ENCODE data around the gene NTNG1.
"Not testable (repeated sequence)": the region's sequence is repeated elsewhere in the genome, so short reads cannot be mapped to it uniquely, and the experiment has no call there.

The NTNG1 gene

DNA sequence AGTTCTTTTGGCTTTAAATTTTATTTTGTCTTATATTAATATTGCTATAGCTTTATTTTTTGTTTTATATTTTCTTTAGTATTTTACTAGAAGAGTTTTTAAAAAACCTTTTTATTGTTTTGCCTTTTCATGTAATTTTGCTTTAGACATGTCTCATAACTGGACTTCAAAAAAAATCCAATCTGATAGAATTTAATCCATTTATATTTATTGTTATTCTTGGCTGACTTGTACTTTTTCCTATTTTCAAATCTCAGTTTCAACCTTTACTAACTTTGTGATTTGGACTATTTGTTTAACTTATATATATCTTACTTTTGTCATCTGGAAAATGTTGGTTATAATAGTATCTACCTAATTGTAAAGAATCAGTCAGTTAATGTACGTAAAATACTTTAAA is 61.2 kb downstream of the NTNG1 start:
- no peak for DNase-seq

- DNase-seq = no peak
Measured at GRCh38 chr1:107213225-107213624, 72.4 kb downstream of the NTNG1 start.

- no peak for DNase-seq
Measured at GRCh38 chr1:107220036-107220435, 79.2 kb downstream of the NTNG1 start.

GRCh38 chr1:107225706-107226105 is 84.9 kb downstream of the NTNG1 start:
- DNase-seq = no peak

DNA sequence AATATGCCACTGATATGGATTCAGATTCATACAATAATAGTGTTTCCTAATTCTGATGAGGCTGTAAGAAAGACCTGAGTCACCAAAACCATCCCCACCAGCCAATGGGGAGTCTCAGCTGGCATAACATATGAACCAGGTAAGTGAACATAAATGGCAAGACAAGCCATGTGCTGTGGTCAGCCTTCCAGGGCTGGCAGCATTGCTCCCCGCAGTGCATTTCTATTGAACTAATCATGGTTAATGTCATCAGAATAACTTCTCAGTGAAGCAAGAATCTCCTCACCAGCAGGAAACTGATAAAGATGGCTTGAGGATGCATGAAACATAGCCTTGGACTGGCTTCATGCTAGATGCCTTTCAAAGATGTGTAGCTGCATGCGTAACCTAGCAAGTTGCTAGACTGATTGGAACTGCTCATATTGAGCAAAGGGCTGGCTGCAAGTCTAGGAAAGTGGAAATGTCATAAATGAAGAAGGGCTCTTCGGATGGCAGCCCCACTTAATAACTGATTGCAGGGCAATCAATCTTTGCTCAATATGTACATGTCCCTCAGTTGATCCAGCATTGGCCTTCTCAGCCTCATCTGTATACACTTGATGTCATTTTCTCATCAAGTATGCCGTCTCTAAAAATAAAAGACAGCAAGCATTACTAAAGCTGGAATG is 88.0 kb downstream of the NTNG1 start:
- DNase-seq = no peak

- DNase-seq = no peak
Measured at GRCh38 chr1:107229711-107230110, 88.9 kb downstream of the NTNG1 start.

GRCh38 chr1:107230121-107230520 is 89.3 kb downstream of the NTNG1 start:
- no peak for DNase-seq

- no peak for DNase-seq
Measured at GRCh38 chr1:107231291-107231690, 90.5 kb downstream of the NTNG1 start.

- DNase-seq = no peak
Measured at GRCh38 chr1:107232426-107232825, 91.6 kb downstream of the NTNG1 start.

DNA sequence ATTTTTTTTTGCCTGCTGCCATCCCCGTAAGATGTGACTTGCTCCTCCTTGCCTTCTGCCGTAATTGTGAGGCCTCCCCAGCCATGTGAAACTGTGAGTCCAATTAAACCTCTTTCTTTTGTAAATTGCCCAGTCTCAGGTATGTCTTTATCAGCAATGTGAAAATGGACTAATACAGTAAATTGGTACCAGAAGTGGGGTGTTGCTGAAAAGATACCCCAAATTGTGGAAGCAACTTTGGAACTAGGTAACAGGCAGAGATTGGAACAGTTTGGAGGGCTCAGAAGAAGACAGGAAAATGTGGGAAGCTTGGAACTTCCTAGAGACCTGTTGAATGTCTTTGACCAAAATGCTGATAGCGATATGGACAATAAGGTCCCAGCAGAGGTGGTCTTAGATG is 95.9 kb downstream of the NTNG1 start:
- not testable (repeated sequence) for DNase-seq

- DNase-seq = no peak
Measured at GRCh38 chr1:107243461-107243860, 102.6 kb downstream of the NTNG1 start.

GRCh38 chr1:107244709-107245500 is 104.1 kb downstream of the NTNG1 start:
- DNase-seq = no peak

DNA sequence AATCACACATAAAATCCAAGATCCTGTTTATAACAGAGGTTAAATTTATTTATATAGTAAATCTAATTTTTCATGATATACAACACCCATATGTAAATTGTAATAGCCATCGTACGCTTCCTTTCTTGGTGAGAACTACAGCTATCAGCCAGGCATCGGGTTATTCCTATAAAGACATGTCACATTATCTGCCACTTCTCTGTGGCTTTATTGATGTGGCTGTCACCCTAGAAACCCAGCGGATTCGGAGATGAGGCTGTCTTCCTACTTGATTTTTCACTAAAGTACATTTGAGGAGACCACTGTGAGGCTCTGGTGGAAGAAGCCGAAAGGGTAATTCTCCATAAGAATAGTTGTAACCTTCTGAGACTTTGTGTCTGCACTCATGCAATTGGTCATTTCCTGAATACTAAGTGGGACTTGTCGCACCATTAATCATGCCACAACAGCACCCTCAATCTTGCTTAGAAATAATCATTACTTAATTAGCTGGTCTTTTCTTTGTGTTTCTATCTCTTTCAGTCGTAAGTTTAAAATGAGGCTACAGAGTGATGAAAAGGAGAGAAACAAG is 106.0 kb downstream of the NTNG1 start:
- DNase-seq = no peak

DNA sequence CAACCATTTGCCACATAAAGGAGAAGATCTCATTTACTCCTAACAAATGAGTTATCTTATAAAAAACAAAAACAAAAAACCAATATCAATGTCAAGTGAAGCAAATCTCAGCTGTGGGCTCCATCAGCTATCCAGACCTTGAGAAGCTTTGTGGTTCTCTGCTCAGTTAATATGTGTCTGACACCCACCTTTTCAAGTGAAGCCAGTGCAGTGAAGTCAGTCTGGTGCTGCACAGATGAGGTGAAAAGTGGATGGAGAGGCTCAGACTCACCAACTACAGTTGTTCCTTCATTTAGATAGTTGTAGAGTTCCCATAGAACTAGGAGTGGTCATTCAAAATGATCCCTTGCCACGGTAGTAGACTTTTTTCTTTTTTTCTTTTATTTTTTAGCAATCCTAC is 106.8 kb downstream of the NTNG1 start:
- DNase-seq = no peak

- peak; percentile 70 for DNase-seq
Measured at GRCh38 chr1:107250169-107250568, 109.3 kb downstream of the NTNG1 start.

- DNase-seq = no peak
Measured at GRCh38 chr1:107251083-107251482, 110.2 kb downstream of the NTNG1 start.

DNA sequence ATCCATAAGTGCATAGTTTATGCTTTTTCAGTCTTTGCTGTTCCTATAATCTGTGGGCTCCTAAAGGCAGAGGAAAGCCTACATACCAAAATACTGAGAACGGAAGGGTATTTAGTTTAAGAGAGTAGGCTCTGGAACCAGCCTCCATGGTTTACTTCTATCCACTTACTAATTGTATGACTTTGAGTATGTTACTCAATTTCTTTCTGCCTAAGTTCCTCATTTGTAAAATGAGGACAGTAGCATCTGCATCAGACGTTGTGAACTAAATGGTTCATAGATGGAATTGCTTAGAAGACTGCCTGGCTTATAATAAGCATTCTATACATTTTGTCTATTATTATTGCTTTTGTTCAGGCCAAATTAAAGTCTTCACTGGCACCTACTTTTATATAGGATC is 111.0 kb downstream of the NTNG1 start:
- DNase-seq = no peak

GRCh38 chr1:107252271-107252670 is 111.4 kb downstream of the NTNG1 start:
- DNase-seq = no peak

DNA sequence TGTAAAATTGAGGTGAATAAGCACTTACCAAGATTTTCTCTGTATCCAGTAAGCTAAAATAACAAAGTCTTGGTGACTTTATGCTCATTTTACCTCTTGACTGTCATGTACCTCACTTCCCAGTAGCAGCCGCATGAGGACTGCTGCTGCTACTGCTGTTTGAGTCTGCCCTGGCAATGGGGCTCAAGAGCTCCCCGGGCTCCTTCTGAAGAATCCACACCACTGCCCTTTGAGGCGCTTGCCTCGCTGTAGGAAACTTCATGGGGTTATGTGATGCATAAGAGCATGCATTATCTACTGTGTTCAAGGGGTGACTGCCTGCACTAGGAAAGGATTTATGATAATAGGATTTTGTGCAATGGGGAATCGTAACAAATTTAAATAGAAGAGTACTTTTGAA is 113.5 kb downstream of the NTNG1 start:
- no peak for DNase-seq

DNA sequence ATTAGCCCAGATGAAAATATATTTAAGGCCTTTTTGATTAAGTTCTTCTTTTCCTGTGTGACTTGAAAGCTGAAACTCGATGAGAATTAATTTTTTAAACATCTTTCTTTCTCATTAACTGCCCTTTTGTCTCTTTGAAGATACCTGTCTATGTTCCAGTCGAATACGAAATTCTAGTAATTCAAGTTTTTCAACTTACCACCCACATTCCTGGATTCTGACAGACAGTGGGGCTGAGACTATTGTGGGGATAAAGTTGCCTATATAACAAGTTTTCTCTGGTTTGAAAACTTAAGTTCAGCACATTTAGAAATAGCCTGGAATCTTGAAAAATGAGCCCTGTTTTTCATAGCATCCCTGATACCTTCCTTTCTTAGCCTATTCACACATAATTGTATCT is 114.6 kb downstream of the NTNG1 start:
- DNase-seq = no peak

DNA sequence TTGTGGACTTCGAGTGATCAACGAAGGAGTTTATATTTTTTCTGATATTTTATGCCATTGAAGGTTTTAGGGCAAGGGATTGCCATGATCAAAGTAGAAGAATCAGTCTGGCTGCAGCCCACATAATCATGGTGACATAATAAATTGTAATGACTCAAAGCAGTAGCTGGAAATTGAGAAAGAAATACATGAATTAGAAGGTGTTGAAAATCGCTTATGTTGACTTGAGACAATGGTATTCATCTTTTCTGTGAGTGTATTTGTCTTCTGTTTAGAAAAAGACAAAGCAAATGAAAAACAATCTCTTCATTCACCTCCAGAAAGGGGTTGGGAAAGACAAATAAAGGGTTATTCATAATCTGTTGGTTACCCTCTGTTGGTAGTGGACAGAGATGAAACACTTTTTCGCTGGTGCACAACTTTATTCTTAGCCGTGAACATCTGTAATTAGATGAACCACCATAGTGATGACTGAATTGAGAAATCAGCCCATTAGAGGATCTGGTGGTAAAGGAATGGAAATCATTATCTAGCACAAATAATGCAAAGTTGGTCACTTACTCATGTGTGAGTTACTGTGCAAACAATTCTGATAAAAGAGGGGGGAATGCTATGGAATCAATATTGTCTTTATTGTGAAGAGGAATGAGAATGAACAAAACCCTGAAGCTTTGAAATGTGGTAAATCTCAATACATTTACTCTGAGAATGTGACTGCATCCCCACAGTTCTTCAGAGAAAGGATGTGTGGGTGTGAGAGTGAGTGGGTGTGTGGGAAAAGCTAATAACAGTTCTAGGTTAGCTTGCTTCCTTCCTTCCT is 121.8 kb downstream of the NTNG1 start:
- DNase-seq = no peak

DNA sequence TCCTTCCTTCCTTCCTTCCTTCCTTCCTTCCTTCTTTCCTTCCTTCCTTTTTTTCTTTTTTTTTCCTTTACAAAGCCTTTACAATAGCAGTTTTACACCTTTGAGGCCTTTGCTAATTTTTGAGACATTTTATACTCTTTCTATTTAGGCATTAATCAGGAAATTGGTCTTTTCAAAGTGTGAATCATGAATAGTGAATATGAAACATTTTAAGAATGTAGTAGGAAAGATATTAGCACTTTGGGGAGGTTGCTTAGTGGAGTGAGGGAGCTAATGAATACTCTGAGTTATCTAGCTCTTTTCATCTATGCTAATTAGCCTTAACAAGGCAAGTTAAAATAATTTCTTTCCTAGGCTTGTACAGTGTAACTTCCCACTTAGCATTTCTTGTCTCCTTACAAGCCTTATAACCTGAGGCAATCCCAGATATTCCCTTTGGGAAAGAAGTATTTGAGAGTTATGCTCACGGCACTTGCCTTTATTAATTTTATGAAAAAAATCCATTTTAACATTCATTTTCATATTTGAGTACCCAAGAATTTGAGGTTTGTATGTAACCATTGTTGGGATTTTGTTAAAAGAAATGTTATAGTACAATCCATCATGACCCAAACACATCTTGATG is 122.6 kb downstream of the NTNG1 start:
- no peak for DNase-seq

DNA sequence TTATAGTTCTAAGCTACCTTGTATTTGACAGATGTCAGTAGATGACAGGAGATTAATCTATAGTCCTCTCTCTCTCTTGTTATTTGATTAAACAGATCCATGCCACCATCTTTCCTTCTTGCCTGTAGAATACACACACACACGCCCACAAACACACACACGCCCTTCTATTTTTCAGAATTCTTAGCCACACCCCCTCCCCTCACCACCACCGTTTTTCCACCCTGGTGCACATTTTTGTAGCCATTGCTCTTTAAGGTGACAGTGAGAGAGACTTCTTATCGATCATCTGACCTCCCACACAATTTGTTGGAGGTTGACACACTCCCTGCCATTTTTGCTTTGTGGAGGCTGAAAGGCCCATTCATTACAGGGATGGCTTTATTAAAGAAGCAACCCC is 123.2 kb downstream of the NTNG1 start:
- no peak for DNase-seq
